ENCODE results near the gene ROPN1L. TPM values are rescaled to one million over a fixed set of nuclear protein-coding genes. Genes with fewer than 3 reads are reported as not detected.

Gene ROPN1L
- total and polyA plus RNA-seq, 2 of the 8 experiments (the other 6 are each of a cell fraction or from before 2014, with no cell fraction given) = 0.24 to 0.73 TPM

DNA sequence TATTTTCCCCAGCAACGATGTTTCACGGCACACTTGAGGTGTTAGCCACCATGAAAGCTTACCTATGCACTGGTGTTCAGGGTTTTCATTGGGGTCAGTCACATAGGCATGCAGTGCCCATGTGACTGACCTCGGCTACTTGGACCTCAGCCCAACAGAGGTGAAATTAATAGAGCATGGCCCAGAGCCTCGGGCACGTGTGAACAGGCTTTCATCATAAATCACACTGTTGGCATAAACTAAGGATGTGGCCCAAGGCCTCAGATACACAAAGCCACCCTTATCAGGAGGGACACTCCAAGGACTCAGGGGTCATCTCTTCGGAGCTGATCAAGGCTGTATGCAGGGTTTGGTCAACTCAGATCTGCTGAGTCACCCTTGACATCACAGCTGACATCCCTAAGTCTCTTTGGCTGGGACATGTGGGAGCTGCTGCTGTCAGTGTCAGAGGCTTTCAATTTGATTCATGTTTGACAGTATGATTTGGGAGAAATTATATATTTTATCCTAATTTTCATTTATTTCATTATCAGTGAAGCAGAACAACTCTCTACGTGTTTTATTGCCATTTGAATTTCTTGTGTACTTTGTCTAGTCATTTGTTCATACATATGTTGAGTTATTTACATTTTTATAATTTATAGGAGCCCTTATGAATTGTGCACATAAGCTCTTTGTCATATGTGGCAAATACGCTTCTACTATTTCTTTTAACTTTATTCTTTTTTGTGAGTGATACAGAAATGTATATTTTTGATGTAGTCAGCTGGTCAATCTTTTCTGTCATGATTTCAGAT lies 62.5 kb downstream of the ROPN1L start:
- CTCF ChIA-PET (ENCODE audit: partially characterized antibody) = interaction anchor here (1.1 to 8.6 kb wide), 4 partner anchors 16 to 74 kb away, joined by 4 to 80 read pairs (median 17); no protein-coding TSS in a partner anchor
- H3K14ac ChIP-seq (ENCODE audit: insufficient read length) = no peak overlapping the region

More for the DNA sequence above, 62.5 kb downstream of the ROPN1L start:
- no peak overlapping the region for H4K5ac ChIP-seq (ENCODE audit: insufficient read length, low read depth, low read length)
- no peak overlapping the region for H2BK12ac ChIP-seq (ENCODE audit: low read depth, low read length)
- H4K8ac ChIP-seq (ENCODE audit: extremely low read depth, insufficient read depth, low read length) = no peak overlapping the region
- H2BK15ac ChIP-seq (ENCODE audit: low read length) = no peak overlapping the region
- no peak for FAIRE-seq
- peak overlapping the region; percentile 13; the same call in 1 of the 2 replicates for H2BK5ac ChIP-seq (ENCODE audit: low read depth, low read length)
- no peak overlapping the region for H3K4ac ChIP-seq (replicated peaks; ENCODE audit: insufficient read length, low read depth, low read length)
- H2BK20ac ChIP-seq (ENCODE audit: low read length) = 0 out of 2 replicates have a peak overlapping the region, but pooled peaks have one; percentile 1
- H3K4me1 ChIP-seq (replicated peaks in 1 of 4; ENCODE audit: control insufficient read depth in 3 of 4, insufficient read depth in 4 of 4, low read length in 3 of 4) = peaks cover 0 to 3% (median 0%) of the 10 kb centered on the region in 4 experiments; a peak in 2 of 7 replicates
- H3K79me1 ChIP-seq (ENCODE audit: low read depth, low read length) = no peaks in the 10 kb centered on the region
- H3K9ac ChIP-seq (replicated peaks in 1 of 4; ENCODE audit: extremely low read depth in 1 of 4, low read depth in 3 of 4, low read length in 3 of 4) = no peak overlapping the region
- H2AFZ ChIP-seq (ENCODE audit: low read length) = no peak overlapping the region; the same call in 1 of the 2 replicates
- WGBS, 2 experiments (ENCODE audit: extremely low coverage in 1 of 2, insufficient coverage in 1 of 2, insufficient read length in 1 of 2, insufficient replicate concordance in 2 of 2, low coverage in 1 of 2, low lambda C conversion rate in 2 of 2, missing lambda C conversion rate in 1 of 2) = 90% methylated on average over 8 of the region's 8 CpGs; no CpG with 5 or more reads in 1 of the 2 experiments
- H4K20me1 ChIP-seq (replicated peaks in 1 of 2; ENCODE audit: control insufficient read depth in 1 of 2, insufficient read depth in 2 of 2, low read length in 2 of 2) = no peaks in the 10 kb centered on the region
- H3K4me2 ChIP-seq (ENCODE audit: insufficient read depth in 1 of 2, low read depth in 2 of 2, low read length in 2 of 2) = no peak overlapping the region
- DNase-seq (ENCODE audit: low read depth in 1 of 2, low spot score in 2 of 2) = no peak
- no peak overlapping the region for H3K23ac ChIP-seq (ENCODE audit: insufficient read length)
- no peaks in the 10 kb centered on the region for H3K79me2 ChIP-seq (ENCODE audit: control insufficient read depth in 1 of 2, insufficient read depth in 2 of 2, low read length in 2 of 2)
- no peak overlapping the region for H2BK120ac ChIP-seq (replicated peaks; ENCODE audit: low read depth, low read length)
- H3K4me3 ChIP-seq (ENCODE audit: extremely low read depth in 1 of 4, insufficient read depth in 2 of 4, low read depth in 3 of 4, low read length in 4 of 4) = no peak overlapping the region
- no peak overlapping the region for H3K56ac ChIP-seq (replicated peaks; ENCODE audit: insufficient read length, low read depth, low read length)
- POLR2A ChIA-PET (ENCODE audit: partially characterized antibody) = no interaction called here
- H3K27me3 ChIP-seq (replicated peaks in 1 of 4; ENCODE audit: control insufficient read depth in 3 of 4, extremely low read depth in 1 of 4, insufficient read depth in 3 of 4, low read length in 3 of 4) = no peaks in the 10 kb centered on the region
- H4K91ac ChIP-seq (replicated peaks; ENCODE audit: insufficient read length, low read length) = no peak overlapping the region
- no peak overlapping the region for H3K18ac ChIP-seq (ENCODE audit: extremely low read depth, low read length)
- no peak overlapping the region for H3K27ac ChIP-seq (ENCODE audit: low read depth, low read length)
- no peaks in the 10 kb centered on the region for H3K9me3 ChIP-seq (ENCODE audit: insufficient read depth in 2 of 2, low read depth in 1 of 2, low read length in 1 of 2)
- no peaks in the 10 kb centered on the region for H3K23me2 ChIP-seq (ENCODE audit: low read depth, low read length)
- no peak overlapping the region for H2AK5ac ChIP-seq (ENCODE audit: low read depth, low read length)
- no peaks in the 10 kb centered on the region; a peak in 1 of 8 replicates for H3K36me3 ChIP-seq (ENCODE audit: control insufficient read depth in 2 of 4, insufficient read depth in 4 of 4, low read length in 3 of 4)
- TF ChIP-seq EZH2 (IDR thresholded peaks at IDR 0.05; ENCODE audit: low read depth, low read length, severe bottlenecking) = no peak
- TF ChIP-seq SRF (IDR thresholded peaks at IDR 0.05; ENCODE audit: low read depth, low read length) = no peak
- peak; percentile 45; the same call in 1 of the 2 replicates for TF ChIP-seq MAFK (IDR thresholded peaks at IDR 0.05; ENCODE audit: low read depth, low read length)
- TF ChIP-seq BACH1 (IDR thresholded peaks at IDR 0.05; ENCODE audit: low read length) = peak; percentile 86

Measured in H1 (cell line).